ENCODE data around the gene TMEM98.
"Not testable (repeated sequence)": the region's sequence is repeated elsewhere in the genome, so short reads cannot be mapped to it uniquely, and the experiment has no call there.

- TF ChIP-seq, protein P1, sequence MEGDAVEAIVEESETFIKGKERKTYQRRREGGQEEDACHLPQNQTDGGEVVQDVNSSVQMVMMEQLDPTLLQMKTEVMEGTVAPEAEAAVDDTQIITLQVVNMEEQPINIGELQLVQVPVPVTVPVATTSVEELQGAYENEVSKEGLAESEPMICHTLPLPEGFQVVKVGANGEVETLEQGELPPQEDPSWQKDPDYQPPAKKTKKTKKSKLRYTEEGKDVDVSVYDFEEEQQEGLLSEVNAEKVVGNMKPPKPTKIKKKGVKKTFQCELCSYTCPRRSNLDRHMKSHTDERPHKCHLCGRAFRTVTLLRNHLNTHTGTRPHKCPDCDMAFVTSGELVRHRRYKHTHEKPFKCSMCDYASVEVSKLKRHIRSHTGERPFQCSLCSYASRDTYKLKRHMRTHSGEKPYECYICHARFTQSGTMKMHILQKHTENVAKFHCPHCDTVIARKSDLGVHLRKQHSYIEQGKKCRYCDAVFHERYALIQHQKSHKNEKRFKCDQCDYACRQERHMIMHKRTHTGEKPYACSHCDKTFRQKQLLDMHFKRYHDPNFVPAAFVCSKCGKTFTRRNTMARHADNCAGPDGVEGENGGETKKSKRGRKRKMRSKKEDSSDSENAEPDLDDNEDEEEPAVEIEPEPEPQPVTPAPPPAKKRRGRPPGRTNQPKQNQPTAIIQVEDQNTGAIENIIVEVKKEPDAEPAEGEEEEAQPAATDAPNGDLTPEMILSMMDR (IDR thresholded peaks at IDR 0.05 in 2 of 3, conservative IDR thresholded peaks at IDR 0.05 in 1 of 3; ENCODE audit: insufficient read depth in 2 of 3, low read depth in 1 of 3, low read length in 3 of 3), result not testable (repeated sequence)
- not testable (repeated sequence) for TF ChIP-seq DNMT1 (IDR thresholded peaks at IDR 0.05)
Measured at GRCh38 chr17:32926789-32927188, 1.2 kb upstream of the TMEM98 start.

Data from K562 (cell line).